IPS-NIHi11 (cell line): ENCODE results near the gene DNAJC1.
"Not testable (repeated sequence)": the region's sequence is repeated elsewhere in the genome, so short reads cannot be mapped to it uniquely, and the experiment has no call there.

Experiments
- DNase-seq: peaks from one replicate; pipeline ENCODE4 v3.0.0; 2012; ENCODE audit warnings: mixed read lengths, low spot score

The DNAJC1 gene

GRCh38 chr10:21826725-21827124 is 176.8 kb downstream of the DNAJC1 start:
- no peak for DNase-seq

GRCh38 chr10:21825345-21825744 is 178.2 kb downstream of the DNAJC1 start:
- DNase-seq = no peak

- no peak for DNase-seq
Observed at GRCh38 chr10:21824409-21824808, 179.1 kb downstream of the DNAJC1 start.

- DNase-seq = no peak
Observed at GRCh38 chr10:21823617-21824016, 179.9 kb downstream of the DNAJC1 start.

GRCh38 chr10:21822273-21822672 is 181.3 kb downstream of the DNAJC1 start:
- DNase-seq = not testable (repeated sequence)

- DNase-seq = no peak
Observed at GRCh38 chr10:21820952-21821351, 182.6 kb downstream of the DNAJC1 start.

- not testable (repeated sequence) for DNase-seq
Observed at GRCh38 chr10:21818416-21818815, 185.1 kb downstream of the DNAJC1 start.

GRCh38 chr10:21814866-21815265 is 188.7 kb downstream of the DNAJC1 start:
- no peak for DNase-seq

- no peak for DNase-seq
Observed at GRCh38 chr10:21813946-21814345, 189.6 kb downstream of the DNAJC1 start.

- DNase-seq = no peak
Observed at GRCh38 chr10:21811245-21811585, 192.3 kb downstream of the DNAJC1 start.

GRCh38 chr10:21810582-21811244 is 192.8 kb downstream of the DNAJC1 start:
- DNase-seq = no peak

GRCh38 chr10:21808550-21808949 is 195.0 kb downstream of the DNAJC1 start:
- no peak for DNase-seq

- peak; percentile 46 for DNase-seq
Observed at GRCh38 chr10:21807180-21807579, 196.3 kb downstream of the DNAJC1 start.

GRCh38 chr10:21803374-21803773 is 200.2 kb downstream of the DNAJC1 start:
- DNase-seq = no peak

GRCh38 chr10:21801609-21802008 is 201.9 kb downstream of the DNAJC1 start:
- DNase-seq = no peak

GRCh38 chr10:21797984-21798765 is 205.4 kb downstream of the DNAJC1 start:
- no peak for DNase-seq

GRCh38 chr10:21797533-21797932 is 206.0 kb downstream of the DNAJC1 start:
- no peak for DNase-seq

GRCh38 chr10:21791276-21791675 is 212.3 kb downstream of the DNAJC1 start:
- DNase-seq = no peak

GRCh38 chr10:21776883-21777282 is 226.6 kb downstream of the DNAJC1 start:
- DNase-seq = no peak

- no peak for DNase-seq
Observed at GRCh38 chr10:21771219-21771618, 232.3 kb downstream of the DNAJC1 start.

- DNase-seq = no peak
Observed at GRCh38 chr10:21769041-21769440, 234.5 kb downstream of the DNAJC1 start.

GRCh38 chr10:21764466-21765189 is 238.9 kb downstream of the DNAJC1 start:
- DNase-seq = no peak

- no peak for DNase-seq
Observed at GRCh38 chr10:21760332-21760731, 243.2 kb downstream of the DNAJC1 start.
